B cell (primary cell): ENCODE data around the gene NAB2. TPM values are rescaled to one million over a fixed set of nuclear protein-coding genes. Genes with fewer than 3 reads are reported as not detected.

Experiments used
- ATAC-seq: fragments of 200-7000 bp; cut with Tn5 transposase; one replicate; pipeline ENCODE4 v1.10.0; 2021; ENCODE audit warnings: low read depth, mild to moderate bottlenecking, moderate number of reproducible peaks, moderate library complexity
- CTCF ChIA-PET: fragments of 350-600 bp; sonication (Branson Sonifier 250); formaldehyde crosslinking; loops from one replicate; lab custom pipeline; 2021; ENCODE audit warnings: antibody characterized with exemption, inconsistent platforms; lab: Charles Lee
- POLR2A ChIA-PET: fragments of 350-600 bp; sonication (Branson Sonifier 250); formaldehyde crosslinking; loops from one replicate; lab custom pipeline; 2021; ENCODE audit warnings: antibody characterized with exemption; lab: Charles Lee
- DNase-seq: peaks from one replicate; pipeline ENCODE4 v3.0.0; 2013
- H2AFZ ChIP-seq: 2 replicates; pipeline ENCODE4 v1.6.1; 2012; ENCODE audit warnings: mild to moderate bottlenecking, low read depth, low read length; ENCODE audit not compliant: insufficient read depth, poor library complexity, severe bottlenecking
- H3K27ac ChIP-seq, 2 donors: 1 replicate in 1 of 2; 2 replicates in 1 of 2; pipeline ENCODE4 v1.5.1; 2012 to 2013; ENCODE audit warnings: low read length in 2 of 2, mild to moderate bottlenecking in 2 of 2, moderate library complexity in 1 of 2
- H3K27me3 ChIP-seq, 4 experiments: fragments of 200-600 bp in 1 of 4; sonication (generic) in 1 of 4; replicated peaks in 1 of 4; 1 replicate in 2 of 4; 2 replicates in 2 of 4; pipeline versions ENCODE4 v1.6.1 to v1.7.0; 2013 to 2016; ENCODE audit warnings: low read length in 3 of 4, mild to moderate bottlenecking in 2 of 4, mixed read lengths in 1 of 4, moderate library complexity in 1 of 4; ENCODE audit not compliant: insufficient read depth in 4 of 4, control insufficient read depth in 3 of 4; ENCODE audit errors: control extremely low read depth in 1 of 4
- H3K36me3 ChIP-seq, 2 experiments: replicated peaks in 1 of 2; 1 replicate in 1 of 2; 2 replicates in 1 of 2; pipeline versions ENCODE4 v1.6.1 to v1.7.1; 2013; ENCODE audit warnings: low read length in 1 of 2; ENCODE audit not compliant: insufficient read depth in 2 of 2, control insufficient read depth in 1 of 2; ENCODE audit errors: control extremely low read depth in 1 of 2, extremely low read depth in 1 of 2
- H3K4me1 ChIP-seq, 2 donors: fragments of 200-600 bp in 1 of 2; sonication (generic) in 1 of 2; 1 replicate in 1 of 2; 2 replicates in 1 of 2; pipeline versions ENCODE4 v1.5.1 to v1.6.1; 2013 to 2017; ENCODE audit warnings: low read length in 2 of 2; ENCODE audit not compliant: control insufficient read depth in 2 of 2, insufficient read depth in 2 of 2
- H3K4me2 ChIP-seq: replicated peaks from 2 replicates; pipeline ENCODE3; 2012; ENCODE audit warnings: mild to moderate bottlenecking, low read depth, low read length; ENCODE audit not compliant: poor library complexity, severe bottlenecking
- H3K4me3 ChIP-seq, 5 experiments: fragments of 200-600 bp in 1 of 5; sonication (generic) in 1 of 5; 1 replicate in 3 of 5; 2 replicates in 2 of 5; pipeline versions ENCODE4 v1.5.1 to v1.7.0; 2011 to 2016; ENCODE audit warnings: low read length in 4 of 5, mild to moderate bottlenecking in 4 of 5, low read depth in 2 of 5, control low read depth in 1 of 5, moderate library complexity in 1 of 5; ENCODE audit not compliant: insufficient read depth in 1 of 5; ENCODE audit errors: control extremely low read depth in 1 of 5, extremely low read depth in 1 of 5
- H3K79me2 ChIP-seq: fragments of 200-600 bp; sonication (generic); one replicate; pipeline ENCODE4 v1.6.0; 2016; ENCODE audit warnings: low read length; ENCODE audit not compliant: control insufficient read depth, insufficient read depth
- H3K9ac ChIP-seq: fragments of 200-600 bp; sonication (generic); 2 replicates; pipeline ENCODE4 v1.6.1; 2017; ENCODE audit warnings: mild to moderate bottlenecking, low read length, moderate library complexity
- H3K9me3 ChIP-seq, 3 donors: one replicate each; pipeline versions ENCODE4 v1.6.1 to v1.7.1; 2013; ENCODE audit warnings: low read length in 2 of 3; ENCODE audit not compliant: control insufficient read depth in 2 of 3, insufficient read depth in 1 of 3; ENCODE audit errors: control extremely low read depth in 1 of 3
- H4K20me1 ChIP-seq: 2 replicates; pipeline ENCODE4 v1.6.0; 2012; ENCODE audit warnings: mild to moderate bottlenecking, low read length; ENCODE audit not compliant: insufficient read depth, control insufficient read depth, poor library complexity, severe bottlenecking
- H3K27ac Mint-ChIP-seq: one replicate; pipeline ENCODE4 v1.8.0; 2021; ENCODE audit warnings: mixed read lengths
- H3K27me3 Mint-ChIP-seq: one replicate; pipeline ENCODE4 v1.8.0; 2021; ENCODE audit warnings: mixed read lengths
- H3K4me1 Mint-ChIP-seq: one replicate; pipeline ENCODE4 v1.8.0; 2021; ENCODE audit warnings: mixed read lengths
- H3K4me3 Mint-ChIP-seq: one replicate; pipeline ENCODE4 v1.8.0; 2021; ENCODE audit warnings: mixed read lengths
- H3K9me3 Mint-ChIP-seq: one replicate; pipeline ENCODE4 v1.8.0; 2022; ENCODE audit warnings: mixed read lengths; ENCODE audit not compliant: insufficient read depth
- EZH2 ChIP-seq: IDR thresholded peaks from 2 replicates; pipeline ENCODE4 v1.6.1; 2012; ENCODE audit warnings: borderline replicate concordance, low read depth, mild to moderate bottlenecking, moderate library complexity, low read length; ENCODE audit not compliant: insufficient read depth, poor library complexity, severe bottlenecking
- WGBS: methylation state at CpG from one replicate; pipeline ENCODE4 v1.1.5; 2013; ENCODE audit warnings: missing lambda C conversion rate; ENCODE audit not compliant: insufficient coverage; 5-methylcytosine and 5-hydroxymethylcytosine counted together
- intact Hi-C: fragments of 100-400 bp; cut with micrococcal nuclease; formaldehyde crosslinking; loops from one replicate; pipeline ENCODE4 v1.10.0; 2022
- polyA plus RNA-seq: library from polyadenylated mRNA; depleted of rRNA; stranded (reverse); fragments of >200 nt; gene quantifications from 2 replicates; pipeline ENCODE4 v1.2.3, GENCODE V29; 2012
- total RNA-seq, 2 donors: library from RNA; stranded (reverse); fragments of 120-200 nt in 1 of 2; gene quantifications; 1 replicate in 1 of 2; 2 replicates in 1 of 2; pipeline versions ENCODE4 v1.2.3 to v1.2.4, GENCODE V29; 2013 to 2022
- TF ChIP-seq, protein P1 (sequence below): fragments of 200-600 bp; IDR thresholded peaks from one replicate; pipeline ENCODE4 v1.8.0; 2022; ENCODE audit warnings: antibody characterized with exemption, mild to moderate bottlenecking

The NAB2 gene
- total and polyA plus RNA-seq, 2 donors (not counting 1 experiment from before 2014, with no cell fraction given): 6.7 to 52.1 TPM

DNA sequence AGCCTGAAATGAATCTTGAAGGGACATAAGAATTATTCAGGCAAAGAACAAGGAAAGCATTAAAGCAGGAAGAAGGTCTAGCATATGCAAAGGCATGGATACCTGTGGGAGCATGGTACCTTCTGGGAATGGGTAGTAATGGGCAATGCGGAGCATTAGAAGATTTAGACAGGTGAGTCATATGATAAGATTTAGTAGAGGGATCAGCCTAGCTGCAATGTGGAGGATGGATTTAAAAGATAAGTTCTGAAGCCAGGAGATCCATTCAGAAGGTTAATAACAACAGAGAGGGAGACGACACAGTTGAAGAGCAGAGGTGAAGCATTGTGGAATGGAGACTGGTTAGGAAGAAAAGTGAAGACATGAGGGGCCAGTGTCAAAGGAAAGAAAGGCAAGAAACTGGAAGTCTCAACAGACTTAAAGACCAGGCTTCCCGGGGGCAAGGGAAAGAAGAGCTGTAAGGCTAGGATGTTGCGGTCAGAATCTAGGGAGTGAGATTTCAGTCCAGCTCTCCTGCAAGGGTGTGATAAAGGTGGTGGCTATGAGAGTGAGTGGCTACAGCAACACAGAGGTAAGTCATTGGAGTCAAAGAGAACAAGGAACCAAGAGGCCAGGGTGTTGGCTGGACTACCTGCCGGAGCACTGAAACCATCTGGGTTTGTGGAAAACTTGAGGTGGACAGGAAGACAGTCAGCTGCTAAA, 27.8 kb downstream of the NAB2 start:
- POLR2A ChIA-PET: no interaction called here
- intact Hi-C loops: no loop called here
- H4K20me1 ChIP-seq: no peaks in the 10 kb centered on the region
- Mint-ChIP-seq H3K4me3 (no peak overlapping the region), H3K9me3 (no peaks in the 10 kb centered on the region), H3K27ac (no peak overlapping the region), H3K4me1 (peaks cover 14% of the 10 kb centered on the region), H3K27me3 (no peaks in the 10 kb centered on the region)
- peaks cover 16 to 20% of the 10 kb centered on the region in 2 donors for H3K4me1 ChIP-seq
- 98% methylated on average over 5 of the region's 5 CpGs for WGBS
- no peaks in the 10 kb centered on the region for H3K36me3 ChIP-seq
- H3K27ac ChIP-seq: no peak overlapping the region
- DNase-seq: no peak
- H3K4me3 ChIP-seq: no peak overlapping the region
- H3K79me2 ChIP-seq: peaks cover 14% of the 10 kb centered on the region
- TF ChIP-seq, protein P1, sequence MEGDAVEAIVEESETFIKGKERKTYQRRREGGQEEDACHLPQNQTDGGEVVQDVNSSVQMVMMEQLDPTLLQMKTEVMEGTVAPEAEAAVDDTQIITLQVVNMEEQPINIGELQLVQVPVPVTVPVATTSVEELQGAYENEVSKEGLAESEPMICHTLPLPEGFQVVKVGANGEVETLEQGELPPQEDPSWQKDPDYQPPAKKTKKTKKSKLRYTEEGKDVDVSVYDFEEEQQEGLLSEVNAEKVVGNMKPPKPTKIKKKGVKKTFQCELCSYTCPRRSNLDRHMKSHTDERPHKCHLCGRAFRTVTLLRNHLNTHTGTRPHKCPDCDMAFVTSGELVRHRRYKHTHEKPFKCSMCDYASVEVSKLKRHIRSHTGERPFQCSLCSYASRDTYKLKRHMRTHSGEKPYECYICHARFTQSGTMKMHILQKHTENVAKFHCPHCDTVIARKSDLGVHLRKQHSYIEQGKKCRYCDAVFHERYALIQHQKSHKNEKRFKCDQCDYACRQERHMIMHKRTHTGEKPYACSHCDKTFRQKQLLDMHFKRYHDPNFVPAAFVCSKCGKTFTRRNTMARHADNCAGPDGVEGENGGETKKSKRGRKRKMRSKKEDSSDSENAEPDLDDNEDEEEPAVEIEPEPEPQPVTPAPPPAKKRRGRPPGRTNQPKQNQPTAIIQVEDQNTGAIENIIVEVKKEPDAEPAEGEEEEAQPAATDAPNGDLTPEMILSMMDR: no peak
- TF ChIP-seq EZH2: no peak
- H3K27me3 ChIP-seq: no peaks in the 10 kb centered on the region
- no peak overlapping the region for H2AFZ ChIP-seq
- no peak overlapping the region for H3K4me2 ChIP-seq
- H3K9me3 ChIP-seq: no peaks in the 10 kb centered on the region
- CTCF ChIA-PET: interaction anchor here (0.9 to 7.6 kb wide), 7 partner anchors 7 to 129 kb away, joined by 3 to 45 read pairs (median 7); partner anchors contain the start of gene LRP1
- no peak for ATAC-seq
- no peak overlapping the region for H3K9ac ChIP-seq

DNA sequence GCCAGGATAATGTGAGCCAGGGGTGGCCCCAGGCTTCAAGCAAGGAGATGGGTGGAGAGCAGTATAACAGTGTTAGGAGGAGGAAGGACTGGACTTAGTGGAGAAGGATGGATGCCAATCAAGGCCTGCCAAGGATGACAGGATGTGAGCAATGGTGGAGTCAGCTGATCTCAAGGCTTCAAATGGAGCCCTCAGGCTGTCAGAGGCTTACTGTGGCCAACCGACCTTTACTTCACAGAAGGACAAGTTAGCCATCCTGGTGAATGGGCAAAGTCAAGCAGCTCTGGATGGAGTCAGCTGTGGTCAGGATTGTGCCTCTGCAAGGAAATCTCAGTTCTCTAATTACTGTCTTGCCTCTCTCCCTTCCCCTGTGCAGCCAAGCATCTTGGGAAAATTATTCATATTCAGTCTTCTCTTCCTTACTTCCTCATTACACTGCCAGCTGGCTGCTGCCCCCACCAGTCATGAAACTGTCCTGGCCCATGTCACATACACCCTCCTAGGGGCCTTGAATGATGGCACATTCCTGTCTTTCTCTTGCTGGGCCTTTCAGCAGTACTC, 29.9 kb downstream of the NAB2 start:
- H3K27me3 Mint-ChIP-seq: no peaks in the 10 kb centered on the region
- 100% methylated on average over 1 of the region's 1 CpG for WGBS
- no peaks in the 10 kb centered on the region for H3K79me2 ChIP-seq
- DNase-seq: peak; percentile 54
- H3K27me3 ChIP-seq: no peaks in the 10 kb centered on the region
- no peak for ATAC-seq
- no peaks in the 10 kb centered on the region for H3K9me3 Mint-ChIP-seq
- H3K4me1 ChIP-seq: peaks cover 12% of the 10 kb centered on the region in 2 donors
- H3K4me2 ChIP-seq: peak overlapping the region; percentile 11
- no peak overlapping the region for H3K4me3 Mint-ChIP-seq
- no peak for TF ChIP-seq EZH2
- TF ChIP-seq, protein P1: no peak
- no peaks in the 10 kb centered on the region for H3K36me3 ChIP-seq
- no peaks in the 10 kb centered on the region for H4K20me1 ChIP-seq
- ChIA-PET CTCF (interaction anchor here (1.3 to 7.6 kb wide), 2 partner anchors 50 to 53 kb away, joined by 3 to 45 read pairs; no protein-coding TSS in a partner anchor), POLR2A (no interaction called here)
- H3K4me3 ChIP-seq: no peak overlapping the region
- no peak overlapping the region for H3K9ac ChIP-seq
- peak overlapping the region in 1 of 2 donors; percentile 21 for H3K27ac ChIP-seq
- intact Hi-C loops: no loop called here
- no peaks in the 10 kb centered on the region for H3K9me3 ChIP-seq
- H2AFZ ChIP-seq: no peak overlapping the region
- H3K27ac Mint-ChIP-seq: no peak overlapping the region
- peaks cover 5% of the 10 kb centered on the region for H3K4me1 Mint-ChIP-seq
